HepG2 (cell line): Measurements from ENCODE around the gene DAZAP1. TPM values are rescaled to one million over a fixed set of nuclear protein-coding genes. Genes with fewer than 3 reads are reported as not detected.
A peak's percentile ranks its signal among the peaks of the same experiment; 100 is the strongest.

Experiments
- ARHGAP35 ChIP-seq: sonication (generic); formaldehyde crosslinking; IDR thresholded peaks from 2 replicates; pipeline ENCODE4 v1.9.0; 2022; ENCODE audit warnings: mild to moderate bottlenecking, inconsistent platforms, moderate library complexity, missing genetic modification reagents, borderline replicate concordance
- BRD4 ChIP-seq: sonication (generic); formaldehyde crosslinking; IDR thresholded peaks from 2 replicates; pipeline ENCODE4 v1.4.0; 2020; ENCODE audit warnings: missing genetic modification reagents
- ELF1 ChIP-seq: sonication (generic); formaldehyde crosslinking; IDR thresholded peaks from 2 replicates; pipeline ENCODE4 v1.4.0; 2020; ENCODE audit warnings: missing genetic modification reagents
- FOXP4 ChIP-seq: sonication (generic); formaldehyde crosslinking; IDR thresholded peaks from 2 replicates; pipeline ENCODE4 v1.4.0; 2020; ENCODE audit warnings: missing genetic modification reagents
- HCFC1 ChIP-seq: fragments of 150-350 bp; IDR thresholded peaks from 2 replicates; pipeline ENCODE4 v1.6.1; 2014; ENCODE audit warnings: low read depth, low read length
- JUN ChIP-seq: sonication (generic); formaldehyde crosslinking; IDR thresholded peaks from 2 replicates; pipeline ENCODE4 v1.4.0; 2020; ENCODE audit warnings: mild to moderate bottlenecking, missing genetic modification reagents
- KDM1A ChIP-seq: IDR thresholded peaks from 2 replicates; pipeline ENCODE4 v1.6.1; 2016; ENCODE audit warnings: missing compliant biosample characterization
- KLF13 ChIP-seq: sonication (generic); formaldehyde crosslinking; IDR thresholded peaks from 2 replicates; pipeline ENCODE4 v1.4.0; 2020; ENCODE audit warnings: mild to moderate bottlenecking, missing genetic modification reagents
- MXD1 ChIP-seq: sonication (generic); formaldehyde crosslinking; IDR thresholded peaks from 2 replicates; pipeline ENCODE4 v1.4.0; 2020; ENCODE audit warnings: mild to moderate bottlenecking, missing genetic modification reagents
- MXI1 ChIP-seq: IDR thresholded peaks from 3 replicates; pipeline ENCODE4 v1.6.1; 2012; ENCODE audit warnings: low read depth, low read length, inconsistent platforms, borderline replicate concordance
- NAIF1 ChIP-seq: sonication (generic); formaldehyde crosslinking; IDR thresholded peaks from 2 replicates; pipeline ENCODE4 v1.5.0; 2020; ENCODE audit warnings: mild to moderate bottlenecking, missing genetic modification reagents, borderline replicate concordance
- RBFOX2 ChIP-seq: fragments of 200-400 bp; formaldehyde crosslinking; IDR thresholded peaks from 2 replicates; pipeline ENCODE4 v1.6.1; 2017; ENCODE audit warnings: low read depth, mild to moderate bottlenecking, low read length
- RCOR2 ChIP-seq: IDR thresholded peaks from 2 replicates; pipeline ENCODE4 v1.6.1; 2016; ENCODE audit warnings: missing biosample characterization, missing genetic modification reagents
- SP140L ChIP-seq: sonication (generic); formaldehyde crosslinking; IDR thresholded peaks from 2 replicates; pipeline ENCODE4 v1.4.0; 2020; ENCODE audit warnings: missing genetic modification reagents, borderline replicate concordance
- TARDBP ChIP-seq: sonication (generic); formaldehyde crosslinking; IDR thresholded peaks from 2 replicates; pipeline ENCODE4 v1.8.0; 2022; ENCODE audit warnings: mild to moderate bottlenecking, missing genetic modification reagents
- ZFP82 ChIP-seq: sonication (generic); formaldehyde crosslinking; IDR thresholded peaks from 2 replicates; pipeline ENCODE4 v1.5.1; 2020; ENCODE audit warnings: mild to moderate bottlenecking, missing genetic modification reagents, borderline replicate concordance
- ZKSCAN8 ChIP-seq: IDR thresholded peaks from 2 replicates; pipeline ENCODE4 v1.6.1; 2016; ENCODE audit warnings: borderline replicate concordance, missing genetic modification reagents, missing compliant biosample characterization
- ZNF143 ChIP-seq: sonication (generic); formaldehyde crosslinking; IDR thresholded peaks from 2 replicates; pipeline ENCODE4 v1.4.0; 2020; ENCODE audit warnings: missing genetic modification reagents
- ZNF331 ChIP-seq: sonication (generic); formaldehyde crosslinking; IDR thresholded peaks from 2 replicates; pipeline ENCODE4 v1.4.0; 2020; ENCODE audit warnings: missing genetic modification reagents
- ZNF510 ChIP-seq: sonication (generic); formaldehyde crosslinking; IDR thresholded peaks from 2 replicates; pipeline ENCODE4 v1.4.0; 2020; ENCODE audit warnings: low read depth, mild to moderate bottlenecking, missing genetic modification reagents
- ZNF709 ChIP-seq: sonication (generic); formaldehyde crosslinking; IDR thresholded peaks from 2 replicates; pipeline ENCODE4 v1.5.0; 2020; ENCODE audit warnings: mild to moderate bottlenecking, missing genetic modification reagents
- ZNF747 ChIP-seq: sonication (generic); formaldehyde crosslinking; IDR thresholded peaks from 2 replicates; pipeline ENCODE4 v1.8.1; 2023; ENCODE audit warnings: missing genetic modification reagents, mild to moderate bottlenecking, borderline replicate concordance
- ZNF770 ChIP-seq: sonication (generic); formaldehyde crosslinking; IDR thresholded peaks from 2 replicates; pipeline ENCODE4 v1.5.0; 2020; ENCODE audit warnings: mild to moderate bottlenecking, missing genetic modification reagents
- ZNF782 ChIP-seq: sonication (generic); formaldehyde crosslinking; IDR thresholded peaks from 2 replicates; pipeline ENCODE4 v1.4.0; 2020; ENCODE audit warnings: missing genetic modification reagents, mild to moderate bottlenecking, borderline replicate concordance
- ZNF788 ChIP-seq: sonication (generic); formaldehyde crosslinking; IDR thresholded peaks from 2 replicates; pipeline ENCODE4 v1.5.0; 2020; ENCODE audit warnings: mild to moderate bottlenecking, missing genetic modification reagents, borderline replicate concordance
- polyA plus RNA-seq, 8 experiments: library from polyadenylated mRNA; depleted of rRNA in 3 of 8; stranded (reverse) in 7 of 8; unstranded in 1 of 8; fragments of >200 nt; fragmentation: Illumina TruSeq in 4 of 8; extraction: Trizol in 4 of 8; gene quantifications; 2 replicates each; pipeline versions ENCODE4 v1.2.1 to v1.2.3, GENCODE V29; 2011 to 2016; ENCODE audit warnings: low read depth in 4 of 8, missing spikeins in 1 of 8, mixed read lengths in 1 of 8; ENCODE audit not compliant: insufficient read depth in 1 of 8
- total RNA-seq, 5 experiments: library from RNA; depleted of rRNA; stranded (reverse); fragments of >200 nt; fragmentation: Illumina TruSeq; extraction: Trizol; gene quantifications; 2 replicates each; pipeline ENCODE4 v1.2.3, GENCODE V29; 2016; ENCODE audit warnings: low read depth in 1 of 5

Gene DAZAP1
- total and polyA plus RNA-seq, 2 of the 13 experiments (the other 11 are each of a cell fraction or from before 2014, with no cell fraction given), result 63.3 to 79.2 TPM

GRCh38 chr19:1478934-1479707 lies 71.7 kb downstream of the DAZAP1 start, which contains the start of gene C19orf25 (continued):
- TF ChIP-seq JUN (CRISPR knock-in tag) (0 out of 2 replicates have a peak, but pooled peaks have one; percentile 44), ZNF510 (no peak), TARDBP (CRISPR knock-in tag) (peak; percentile 81), KDM1A (peak; percentile 94), NAIF1 (peak; percentile 76; the same call in 1 of the 2 replicates), MXD1 (CRISPR knock-in tag) (no peak; the same call in 1 of the 2 replicates), KLF13 (CRISPR knock-in tag) (0 out of 2 replicates have a peak, but pooled peaks have one; percentile 27), ZNF747 (CRISPR knock-in tag) (no peak), ZFP82 (peak; percentile 80; the same call in 1 of the 2 replicates), ZNF770 (CRISPR knock-in tag) (peak; percentile 84), RCOR2 (CRISPR knock-in tag) (peak; percentile 96), RBFOX2 (peak; percentile 91), SP140L (CRISPR knock-in tag) (0 out of 2 replicates have a peak, but pooled peaks have one; percentile 40), ARHGAP35 (CRISPR knock-in tag) (peak; percentile 47; the same call in 1 of the 2 replicates), ZNF331 (CRISPR knock-in tag) (peak; percentile 22; the same call in 1 of the 2 replicates), BRD4 (CRISPR knock-in tag) (no peak), ZNF143 (CRISPR knock-in tag) (0 out of 2 replicates have a peak, but pooled peaks have one; percentile 25), ELF1 (CRISPR knock-in tag) (peak; percentile 92), ZNF788 (peak; percentile 62; the same call in 1 of the 2 replicates), MXI1 (peak; percentile 77; the same call in 1 of the 3 replicates), HCFC1 (peak; percentile 37; the same call in 1 of the 2 replicates), ZKSCAN8 (CRISPR knock-in tag) (0 out of 2 replicates have a peak, but pooled peaks have one; percentile 48), ZNF709 (CRISPR knock-in tag) (peak; percentile 75), FOXP4 (CRISPR knock-in tag) (no peak), ZNF782 (CRISPR knock-in tag) (no peak)
